Memory B cell (primary cell): Measurements from ENCODE around the gene LTK.

Source experiments
- ATAC-seq: fragments of 150-1000 bp; cut with Tn5 transposase; 2 replicates; pipeline ENCODE4 v1.10.0; 2021; ENCODE audit warnings: low read depth, mild to moderate bottlenecking, moderate library complexity
- DNase-seq, 2 donors: peaks; one replicate each; pipeline ENCODE4 v3.0.0; 2022; ENCODE audit warnings: low spot score in 2 of 2
- H3K27ac Mint-ChIP-seq: one replicate; pipeline ENCODE4 v1.8.0; 2022; ENCODE audit warnings: mild to moderate bottlenecking, moderate library complexity, mixed read lengths
- H3K27me3 Mint-ChIP-seq: one replicate; pipeline ENCODE4 v1.8.0; 2022; ENCODE audit warnings: mixed read lengths
- H3K36me3 Mint-ChIP-seq: one replicate; pipeline ENCODE4 v1.8.0; 2022; ENCODE audit warnings: mild to moderate bottlenecking, mixed read lengths
- H3K4me1 Mint-ChIP-seq: one replicate; pipeline ENCODE4 v1.8.0; 2022; ENCODE audit warnings: mixed read lengths
- H3K4me3 Mint-ChIP-seq: one replicate; pipeline ENCODE4 v1.8.0; 2022; ENCODE audit warnings: mild to moderate bottlenecking, moderate library complexity, mixed read lengths
- H3K9me3 Mint-ChIP-seq: one replicate; pipeline ENCODE4 v1.8.0; 2022; ENCODE audit warnings: mixed read lengths

The LTK gene

GRCh38 chr15:41498657-41499056 is 15.0 kb downstream of the LTK start:
- peaks cover 14% of the 10 kb centered on the region for H3K4me1 Mint-ChIP-seq
- H3K4me3 Mint-ChIP-seq, result no peak overlapping the region
- H3K9me3 Mint-ChIP-seq, result no peaks in the 10 kb centered on the region
- no peak overlapping the region for H3K27ac Mint-ChIP-seq
- peaks cover 22% of the 10 kb centered on the region for H3K27me3 Mint-ChIP-seq
- H3K36me3 Mint-ChIP-seq, result no peaks in the 10 kb centered on the region
- DNase-seq (no peak), ATAC-seq (no peak)

GRCh38 chr15:41495736-41496599 is 17.7 kb downstream of the LTK start:
- peak; percentile 7 for ATAC-seq
- Mint-ChIP-seq H3K4me1 (peaks cover 16% of the 10 kb centered on the region), H3K9me3 (no peaks in the 10 kb centered on the region), H3K27ac (no peak overlapping the region), H3K36me3 (no peaks in the 10 kb centered on the region), H3K4me3 (peak overlapping the region; percentile 71), H3K27me3 (peaks cover 25% of the 10 kb centered on the region)
- no peak for DNase-seq

GRCh38 chr15:41494922-41495735 is 18.5 kb downstream of the LTK start:
- Mint-ChIP-seq H3K4me3 (peak overlapping the region; percentile 71), H3K27me3 (peaks cover 27% of the 10 kb centered on the region), H3K36me3 (peaks cover 2% of the 10 kb centered on the region), H3K9me3 (no peaks in the 10 kb centered on the region), H3K27ac (no peak overlapping the region), H3K4me1 (peaks cover 15% of the 10 kb centered on the region)
- DNase-seq (peak; percentile 53 to 63), ATAC-seq (peak; percentile 46)

GRCh38 chr15:41494190-41494921 is 19.3 kb downstream of the LTK start:
- Mint-ChIP-seq H3K27ac (no peak overlapping the region), H3K9me3 (no peaks in the 10 kb centered on the region), H3K36me3 (peaks cover 2% of the 10 kb centered on the region), H3K27me3 (peaks cover 27% of the 10 kb centered on the region), H3K4me3 (peak overlapping the region; percentile 71), H3K4me1 (peaks cover 13% of the 10 kb centered on the region)
- ATAC-seq (peak; percentile 28), DNase-seq (peak; percentile 33 to 58)

GRCh38 chr15:41493902-41494189 is 19.8 kb downstream of the LTK start:
- H3K4me3 Mint-ChIP-seq, result peak overlapping the region; percentile 71
- peaks cover 11% of the 10 kb centered on the region for H3K4me1 Mint-ChIP-seq
- no peak overlapping the region for H3K27ac Mint-ChIP-seq
- peaks cover 24% of the 10 kb centered on the region for H3K27me3 Mint-ChIP-seq
- DNase-seq (no peak), ATAC-seq (peak; percentile 37)
- H3K36me3 Mint-ChIP-seq, result peaks cover 2% of the 10 kb centered on the region
- no peaks in the 10 kb centered on the region for H3K9me3 Mint-ChIP-seq

GRCh38 chr15:41493205-41493901 is 20.3 kb downstream of the LTK start, which contains the start of gene ITPKA:
Gene ITPKA, plus strand, starts transcription at chr15:41493874. Its CDS starts 54 bp downstream, at chr15:41493928.
- peaks cover 8% of the 10 kb centered on the region for H3K4me1 Mint-ChIP-seq
- H3K27ac Mint-ChIP-seq, result no peak within 1 kb of the TSS
- H3K4me3 Mint-ChIP-seq, result peak within 1 kb of the TSS; percentile 85
- peaks cover 2% of the 10 kb centered on the region for H3K36me3 Mint-ChIP-seq
- no peaks in the 10 kb centered on the region for H3K9me3 Mint-ChIP-seq
- peak; percentile 78 for ATAC-seq
- peak; percentile 53 to 74 for DNase-seq
- H3K27me3 Mint-ChIP-seq, result peaks cover 19% of the 10 kb centered on the region

GRCh38 chr15:41492597-41493204 is 20.9 kb downstream of the LTK start:
- H3K4me3 Mint-ChIP-seq, result peak overlapping the region; percentile 85
- peaks cover 22% of the 10 kb centered on the region for H3K27me3 Mint-ChIP-seq
- H3K4me1 Mint-ChIP-seq, result peaks cover 8% of the 10 kb centered on the region
- ATAC-seq (no peak), DNase-seq (no peak)
- no peak overlapping the region for H3K27ac Mint-ChIP-seq
- H3K9me3 Mint-ChIP-seq, result no peaks in the 10 kb centered on the region
- peaks cover 2% of the 10 kb centered on the region for H3K36me3 Mint-ChIP-seq

- Mint-ChIP-seq H3K27me3 (peaks cover 19% of the 10 kb centered on the region), H3K4me1 (peaks cover 8% of the 10 kb centered on the region), H3K27ac (no peak overlapping the region), H3K4me3 (no peak overlapping the region), H3K36me3 (peaks cover 2% of the 10 kb centered on the region), H3K9me3 (no peaks in the 10 kb centered on the region)
- ATAC-seq (no peak), DNase-seq (no peak)
These were observed 21.7 kb downstream of the LTK start for GRCh38 chr15:41491889-41492288.

- peaks cover 14% of the 10 kb centered on the region for H3K27me3 Mint-ChIP-seq
- H3K4me3 Mint-ChIP-seq, result no peak overlapping the region
- ATAC-seq (no peak), DNase-seq (no peak)
- peaks cover 8% of the 10 kb centered on the region for H3K4me1 Mint-ChIP-seq
- peaks cover 2% of the 10 kb centered on the region for H3K36me3 Mint-ChIP-seq
- no peaks in the 10 kb centered on the region for H3K9me3 Mint-ChIP-seq
- H3K27ac Mint-ChIP-seq, result no peak overlapping the region
These were observed 23.3 kb downstream of the LTK start for GRCh38 chr15:41490355-41490754.

- no peak for ATAC-seq
- DNase-seq, result no peak
- H3K4me1 Mint-ChIP-seq, result peaks cover 8% of the 10 kb centered on the region
- H3K36me3 Mint-ChIP-seq, result peaks cover 2% of the 10 kb centered on the region
- H3K27ac Mint-ChIP-seq, result no peak overlapping the region
- H3K27me3 Mint-ChIP-seq, result peaks cover 14% of the 10 kb centered on the region
- H3K9me3 Mint-ChIP-seq, result no peaks in the 10 kb centered on the region
- no peak overlapping the region for H3K4me3 Mint-ChIP-seq
These were observed 24.0 kb downstream of the LTK start for GRCh38 chr15:41489641-41490040.

GRCh38 chr15:41487802-41488201 is 25.8 kb downstream of the LTK start:
- Mint-ChIP-seq H3K4me1 (peaks cover 16% of the 10 kb centered on the region), H3K36me3 (peaks cover 2% of the 10 kb centered on the region), H3K27me3 (peaks cover 14% of the 10 kb centered on the region), H3K4me3 (no peak overlapping the region), H3K9me3 (no peaks in the 10 kb centered on the region), H3K27ac (no peak overlapping the region)
- DNase-seq, result no peak
- no peak for ATAC-seq

GRCh38 chr15:41487381-41487780 is 26.2 kb downstream of the LTK start:
- H3K4me3 Mint-ChIP-seq, result no peak overlapping the region
- H3K36me3 Mint-ChIP-seq, result peaks cover 2% of the 10 kb centered on the region
- H3K27me3 Mint-ChIP-seq, result peaks cover 14% of the 10 kb centered on the region

GRCh38 chr15:41486286-41486685 is 27.3 kb downstream of the LTK start:
- Mint-ChIP-seq H3K27ac (no peak overlapping the region), H3K27me3 (peaks cover 9% of the 10 kb centered on the region), H3K36me3 (peaks cover 4% of the 10 kb centered on the region), H3K4me1 (peaks cover 10% of the 10 kb centered on the region), H3K4me3 (no peak overlapping the region), H3K9me3 (no peaks in the 10 kb centered on the region)
- DNase-seq (no peak), ATAC-seq (no peak)

More at GRCh38 chr15:41487381-41487780, 26.2 kb downstream of the LTK start:
- DNase-seq, result no peak
- ATAC-seq, result no peak
- H3K9me3 Mint-ChIP-seq, result no peaks in the 10 kb centered on the region
- H3K4me1 Mint-ChIP-seq, result peaks cover 13% of the 10 kb centered on the region
- no peak overlapping the region for H3K27ac Mint-ChIP-seq
